Vagina (tissue), 2 donors: ENCODE data around the gene WDR91. TPM values are rescaled to one million over a fixed set of nuclear protein-coding genes. Genes with fewer than 3 reads are reported as not detected.

ENCODE experiments used
- DNase-seq, 2 donors: peaks; one replicate each; pipeline ENCODE4 v3.0.0-alpha.2; 2017; ENCODE audit errors: extremely low spot score in 2 of 2
- H3K27ac ChIP-seq: fragments of 200-600 bp; sonication (generic); one replicate; pipeline ENCODE4 v1.5.1; 2019
- H3K27me3 ChIP-seq: fragments of 200-600 bp; sonication (generic); one replicate; pipeline ENCODE4 v1.5.1; 2019
- H3K36me3 ChIP-seq, 2 donors: fragments of 200-600 bp; sonication (generic); one replicate each; pipeline ENCODE4 v1.5.1; 2017 to 2019
- H3K4me1 ChIP-seq: fragments of 200-600 bp; sonication (generic); one replicate; pipeline ENCODE4 v1.5.1; 2019
- H3K4me3 ChIP-seq, 2 donors: fragments of 200-600 bp; sonication (generic); 1 replicate in 1 of 2; 2 replicates in 1 of 2; pipeline ENCODE4 v1.5.1; 2016 to 2019
- H3K9me3 ChIP-seq: fragments of 200-600 bp; sonication (generic); one replicate; pipeline ENCODE4 v1.5.1; 2019
- CTCF ChIP-seq, 3 experiments: fragments of 450-650 bp in 2 of 3; fragments of 200-600 bp in 1 of 3; sonication (generic) in 1 of 3; IDR thresholded peaks; one replicate each; pipeline ENCODE4 v1.5.1; 2017 to 2019; ENCODE audit warnings: antibody characterized with exemption in 3 of 3, mild to moderate bottlenecking in 2 of 3, moderate library complexity in 2 of 3
- POLR2A ChIP-seq, 2 donors: fragments of 450-650 bp; IDR thresholded peaks; one replicate each; pipeline ENCODE4 v1.6.1; 2017; ENCODE audit warnings: antibody characterized with exemption in 2 of 2, mild to moderate bottlenecking in 2 of 2, moderate library complexity in 2 of 2
- POLR2AphosphoS5 ChIP-seq, 2 donors: sonication (generic); formaldehyde crosslinking; IDR thresholded peaks; one replicate each; pipeline ENCODE4 v1.9.0; 2017; ENCODE audit warnings: antibody characterized with exemption in 2 of 2, mild to moderate bottlenecking in 2 of 2, low read depth in 1 of 2; ENCODE audit not compliant: insufficient read depth in 1 of 2
- intact Hi-C: fragments of 100-400 bp; cut with DNase I; formaldehyde crosslinking; loops from one replicate; pipeline ENCODE4 v1.15.1; 2023
- total RNA-seq: library from RNA; depleted of rRNA; stranded (reverse); fragments of >200 nt; gene quantifications from one replicate; pipeline ENCODE4 v1.2.3, GENCODE V29; 2016

Gene WDR91
- total RNA-seq, 1 donor from 2014 or later: 31.2 TPM

GRCh38 chr7:135231686-135232085, 20.4 kb upstream of the WDR91 start:
- H3K27me3 ChIP-seq: no peaks in the 10 kb centered on the region
- H3K36me3 ChIP-seq: no peaks in the 10 kb centered on the region
- no peaks in the 10 kb centered on the region for H3K4me1 ChIP-seq
- intact Hi-C loops: no loop called here
- peak in 1 of 2 donors; percentile 56 for DNase-seq
- no peak overlapping the region for H3K4me3 ChIP-seq
- H3K9me3 ChIP-seq: no peaks in the 10 kb centered on the region
- no peak overlapping the region for H3K27ac ChIP-seq
- TF ChIP-seq POLR2AphosphoS5 (IDR thresholded peaks at IDR 0.05; ENCODE audit: insufficient read depth in 1 of 2, low read depth in 1 of 2): no peak
- TF ChIP-seq CTCF (IDR thresholded peaks at IDR 0.05): no peak
- TF ChIP-seq POLR2A (IDR thresholded peaks at IDR 0.05): no peak

- H3K9me3 ChIP-seq: no peaks in the 10 kb centered on the region
- no peak overlapping the region for H3K4me3 ChIP-seq
- H3K4me1 ChIP-seq: no peaks in the 10 kb centered on the region
- no peak overlapping the region for H3K27ac ChIP-seq
- no peak for DNase-seq
- TF ChIP-seq POLR2AphosphoS5 (IDR thresholded peaks at IDR 0.05; ENCODE audit: insufficient read depth in 1 of 2, low read depth in 1 of 2): no peak
- TF ChIP-seq POLR2A (IDR thresholded peaks at IDR 0.05): no peak
- no peak for TF ChIP-seq CTCF (IDR thresholded peaks at IDR 0.05)
- intact Hi-C loops: no loop called here
- H3K36me3 ChIP-seq: no peaks in the 10 kb centered on the region
- H3K27me3 ChIP-seq: no peaks in the 10 kb centered on the region
These were observed 12.7 kb upstream of the WDR91 start for GRCh38 chr7:135224027-135224426.

GRCh38 chr7:135217645-135218509, 6.6 kb upstream of the WDR91 start:
- peak in 1 of 2 donors; percentile 52 for DNase-seq
- Histone ChIP-seq H3K36me3 (no peaks in the 10 kb centered on the region), H3K27me3 (no peaks in the 10 kb centered on the region), H3K4me1 (no peaks in the 10 kb centered on the region), H3K27ac (no peak overlapping the region), H3K9me3 (no peaks in the 10 kb centered on the region), H3K4me3 (no peak overlapping the region)
- no peak for TF ChIP-seq POLR2AphosphoS5 (IDR thresholded peaks at IDR 0.05; ENCODE audit: insufficient read depth in 1 of 2, low read depth in 1 of 2)
- TF ChIP-seq CTCF (IDR thresholded peaks at IDR 0.05): no peak
- no peak for TF ChIP-seq POLR2A (IDR thresholded peaks at IDR 0.05)
- intact Hi-C loops: no loop called here

- intact Hi-C loops: no loop called here
- no peak for TF ChIP-seq POLR2A (IDR thresholded peaks at IDR 0.05)
- TF ChIP-seq CTCF (IDR thresholded peaks at IDR 0.05): no peak
- TF ChIP-seq POLR2AphosphoS5 (IDR thresholded peaks at IDR 0.05; ENCODE audit: insufficient read depth in 1 of 2, low read depth in 1 of 2): no peak
- DNase-seq: no peak
- no peaks in the 10 kb centered on the region for H3K9me3 ChIP-seq
- no peak overlapping the region for H3K4me3 ChIP-seq
- H3K27ac ChIP-seq: no peak overlapping the region
- no peaks in the 10 kb centered on the region for H3K27me3 ChIP-seq
- H3K36me3 ChIP-seq: no peaks in the 10 kb centered on the region
- peaks cover 2% of the 10 kb centered on the region for H3K4me1 ChIP-seq
These were observed 4.4 kb upstream of the WDR91 start for GRCh38 chr7:135215698-135216097.

GRCh38 chr7:135215180-135215579, 3.9 kb upstream of the WDR91 start:
- intact Hi-C loops: no loop called here

More at GRCh38 chr7:135215180-135215579, 3.9 kb upstream of the WDR91 start:
- Histone ChIP-seq H3K9me3 (no peaks in the 10 kb centered on the region), H3K27me3 (no peaks in the 10 kb centered on the region), H3K4me1 (peaks cover 7% of the 10 kb centered on the region), H3K4me3 (no peak overlapping the region), H3K27ac (no peak overlapping the region), H3K36me3 (no peaks in the 10 kb centered on the region)
- peak in 1 of 2 donors; percentile 44 for DNase-seq
- no peak for TF ChIP-seq CTCF (IDR thresholded peaks at IDR 0.05)
- TF ChIP-seq POLR2AphosphoS5 (IDR thresholded peaks at IDR 0.05; ENCODE audit: insufficient read depth in 1 of 2, low read depth in 1 of 2): no peak
- TF ChIP-seq POLR2A (IDR thresholded peaks at IDR 0.05): no peak
